HEK293 (cell line): ENCODE results near the gene CTF1.

Experiments
- CTCF ChIA-PET: fragments of 350-600 bp; formaldehyde crosslinking; extraction: SDS; loops from one replicate; lab custom pipeline; 2021; ENCODE audit warnings: antibody characterized with exemption; lab: Yijun Ruan, JAX
- POLR2A ChIA-PET: fragments of 300-600 bp; formaldehyde crosslinking; extraction: SDS; loops from one replicate; lab custom pipeline; 2020; ENCODE audit warnings: antibody characterized with exemption, inconsistent platforms; lab: Yijun Ruan, JAX
- H3K27ac ChIP-seq: fragments of 200-500 bp; sonication (Bioruptor generic); 2 replicates; pipeline ENCODE4 v1.5.1; 2014; ENCODE audit warnings: low read depth, low read length, control low read depth, inconsistent platforms; ENCODE audit errors: extremely low read depth
- H3K36me3 ChIP-seq, 2 experiments: fragments of 200-500 bp in 1 of 2; sonication (Bioruptor generic) in 1 of 2; 1 replicate in 1 of 2; 2 replicates in 1 of 2; pipeline ENCODE4 v1.5.1; 2014 to 2017; ENCODE audit warnings: inconsistent platforms in 2 of 2, low read length in 2 of 2; ENCODE audit not compliant: control insufficient read depth in 2 of 2, insufficient read depth in 1 of 2
- H3K4me1 ChIP-seq: fragments of 200-500 bp; sonication (Bioruptor generic); 2 replicates; pipeline ENCODE4 v1.5.1; 2014; ENCODE audit warnings: mild to moderate bottlenecking, low read length, inconsistent platforms; ENCODE audit not compliant: control insufficient read depth, insufficient read depth
- H3K4me3 ChIP-seq: 2 replicates; pipeline ENCODE4 v1.5.1; 2011; ENCODE audit warnings: low read depth, mild to moderate bottlenecking, control low read depth, low read length, moderate library complexity
- H3K9me3 ChIP-seq: fragments of 200-500 bp; sonication (Bioruptor generic); 2 replicates; pipeline ENCODE4 v1.5.1; 2014; ENCODE audit warnings: low read depth, low read length, inconsistent platforms; ENCODE audit not compliant: control insufficient read depth, insufficient read depth
- HOXA7 ChIP-seq: sonication (generic); formaldehyde crosslinking; IDR thresholded peaks from 2 replicates; pipeline ENCODE4 v1.8.1; 2022; ENCODE audit warnings: missing genetic modification reagents, borderline replicate concordance
- IKZF3 ChIP-seq: fragments of 450-650 bp; IDR thresholded peaks from 2 replicates; pipeline ENCODE4 v1.5.0; 2018; ENCODE audit warnings: missing biosample characterization, mild to moderate bottlenecking, missing genetic modification characterization, moderate library complexity
- KLF1 ChIP-seq: fragments of 450-650 bp; formaldehyde crosslinking; IDR thresholded peaks from 2 replicates; pipeline ENCODE4 v1.5.1; 2016; ENCODE audit warnings: missing biosample characterization, missing genetic modification characterization
- KLF16 ChIP-seq: fragments of 450-650 bp; formaldehyde crosslinking; IDR thresholded peaks from 2 replicates; pipeline ENCODE4 v1.5.1; 2017; ENCODE audit warnings: missing biosample characterization, missing genetic modification characterization
- PRDM10 ChIP-seq: fragments of 450-650 bp; formaldehyde crosslinking; IDR thresholded peaks from 2 replicates; pipeline ENCODE4 v1.5.1; 2016; ENCODE audit warnings: missing biosample characterization, missing genetic modification characterization
- REST ChIP-seq: fragments of 450-650 bp; formaldehyde crosslinking; IDR thresholded peaks from 2 replicates; pipeline ENCODE4 v1.5.1; 2016; ENCODE audit warnings: missing biosample characterization, missing genetic modification characterization
- SP2 ChIP-seq: fragments of 450-650 bp; formaldehyde crosslinking; IDR thresholded peaks from 2 replicates; pipeline ENCODE4 v1.5.1; 2016; ENCODE audit warnings: missing biosample characterization, missing genetic modification characterization
- ZBTB10 ChIP-seq: fragments of 450-650 bp; formaldehyde crosslinking; IDR thresholded peaks from 2 replicates; pipeline ENCODE4 v1.5.1; 2016; ENCODE audit warnings: missing biosample characterization, missing genetic modification characterization
- ZBTB20 ChIP-seq: fragments of 450-650 bp; formaldehyde crosslinking; IDR thresholded peaks from 2 replicates; pipeline ENCODE4 v1.5.1; 2016; ENCODE audit warnings: missing biosample characterization, missing genetic modification characterization
- ZBTB48 ChIP-seq: fragments of 450-650 bp; formaldehyde crosslinking; IDR thresholded peaks from 2 replicates; pipeline ENCODE4 v1.5.1; 2016; ENCODE audit warnings: missing biosample characterization, missing genetic modification characterization
- ZEB2 ChIP-seq: fragments of 450-650 bp; formaldehyde crosslinking; IDR thresholded peaks from 2 replicates; pipeline ENCODE4 v1.5.1; 2016; ENCODE audit warnings: missing biosample characterization, missing genetic modification characterization
- ZFP37 ChIP-seq: fragments of 450-650 bp; formaldehyde crosslinking; IDR thresholded peaks from 2 replicates; pipeline ENCODE4 v1.5.1; 2016; ENCODE audit warnings: missing biosample characterization, missing genetic modification characterization
- ZIC2 ChIP-seq: fragments of 450-650 bp; formaldehyde crosslinking; IDR thresholded peaks from 2 replicates; pipeline ENCODE4 v1.5.1; 2016; ENCODE audit warnings: missing biosample characterization, missing genetic modification characterization
- ZNF10 ChIP-seq: fragments of 450-650 bp; formaldehyde crosslinking; IDR thresholded peaks from 2 replicates; pipeline ENCODE4 v1.5.1; 2017; ENCODE audit warnings: missing biosample characterization, missing genetic modification characterization
- ZNF473 ChIP-seq: fragments of 450-650 bp; formaldehyde crosslinking; IDR thresholded peaks from 2 replicates; pipeline ENCODE4 v1.5.1; 2017; ENCODE audit warnings: missing biosample characterization, missing genetic modification characterization
- ZNF501 ChIP-seq: fragments of 450-650 bp; formaldehyde crosslinking; IDR thresholded peaks from 2 replicates; pipeline ENCODE4 v1.5.1; 2016; ENCODE audit warnings: missing biosample characterization, missing genetic modification characterization
- ZNF513 ChIP-seq: fragments of 450-650 bp; IDR thresholded peaks from 2 replicates; pipeline ENCODE4 v1.5.1; 2018; ENCODE audit warnings: missing biosample characterization, missing genetic modification characterization
- ZNF561 ChIP-seq: fragments of 450-650 bp; IDR thresholded peaks from 2 replicates; pipeline ENCODE4 v1.5.1; 2018; ENCODE audit warnings: missing biosample characterization, missing genetic modification characterization, borderline replicate concordance
- ZNF600 ChIP-seq: fragments of 450-650 bp; formaldehyde crosslinking; IDR thresholded peaks from 2 replicates; pipeline ENCODE4 v1.5.1; 2016; ENCODE audit warnings: missing biosample characterization, missing genetic modification characterization
- ZNF629 ChIP-seq: fragments of 450-650 bp; formaldehyde crosslinking; IDR thresholded peaks from 2 replicates; pipeline ENCODE4 v1.5.1; 2017; ENCODE audit warnings: missing biosample characterization, missing genetic modification characterization

The CTF1 gene

GRCh38 chr16:30948667-30949649 is 52.5 kb downstream of the CTF1 start, which contains the start of gene ORAI3:
Gene ORAI3, plus strand, starts transcription at chr16:30949068. Its CDS starts 222 bp downstream, at chr16:30949290.
- peak within 1 kb of the TSS; percentile 69 for H3K4me3 ChIP-seq
- H3K9me3 ChIP-seq: no peaks in the 10 kb centered on the region
- H3K36me3 ChIP-seq: peaks cover 11 to 27% of the 10 kb centered on the region in 2 experiments; a peak in 2 of 3 replicates
- POLR2A ChIA-PET: interaction anchor here (0.6 to 1.2 kb wide), 7 partner anchors 8 to 764 kb away, joined by 3 to 4 read pairs (median 3); partner anchors contain the start of genes KAT8, SETD1A and ZNF843
- peak within 1 kb of the TSS; percentile 45; the same call in 1 of the 2 replicates for H3K27ac ChIP-seq
- peaks cover 2% of the 10 kb centered on the region; the same call in 1 of the 2 replicates for H3K4me1 ChIP-seq
- CTCF ChIA-PET: interaction anchor here (0.6 to 1.5 kb wide), 5 partner anchors 8 to 511 kb away, joined by 3 to 6 read pairs (median 4); no protein-coding TSS in a partner anchor
- peak; percentile 90 for TF ChIP-seq ZNF600 (tag by site-specific recombination)
- 0 out of 2 replicates have a peak, but pooled peaks have one; percentile 13 for TF ChIP-seq KLF1 (tag by site-specific recombination)
- TF ChIP-seq HOXA7 (CRISPR knock-in tag): no peak
- TF ChIP-seq ZBTB48 (tag by site-specific recombination): peak; percentile 71; the same call in 1 of the 2 replicates
- peak; percentile 36; the same call in 1 of the 2 replicates for TF ChIP-seq KLF16
- TF ChIP-seq ZFP37 (tag by site-specific recombination): no peak
- peak; percentile 43; the same call in 1 of the 2 replicates for TF ChIP-seq ZEB2 (tag by site-specific recombination)
- TF ChIP-seq ZNF629 (tag by site-specific recombination): no peak
- peak; percentile 69 for TF ChIP-seq ZNF513 (tag by site-specific recombination)
- TF ChIP-seq PRDM10 (tag by site-specific recombination): peak; percentile 95
- TF ChIP-seq ZNF473 (tag by site-specific recombination): no peak
- peak; percentile 45 for TF ChIP-seq SP2 (tag by site-specific recombination)
- TF ChIP-seq ZNF10 (tag by site-specific recombination): 0 out of 2 replicates have a peak, but pooled peaks have one; percentile 33
- 0 out of 2 replicates have a peak, but pooled peaks have one; percentile 33 for TF ChIP-seq ZBTB10
- peak; percentile 95 for TF ChIP-seq ZBTB20
- TF ChIP-seq ZNF561: peak; percentile 76; the same call in 1 of the 2 replicates
- TF ChIP-seq ZNF501 (tag by site-specific recombination): 0 out of 2 replicates have a peak, but pooled peaks have one; percentile 29
- peak; percentile 72; the same call in 1 of the 2 replicates for TF ChIP-seq IKZF3
- peak; percentile 39 for TF ChIP-seq REST (tag by site-specific recombination)
- peak; percentile 99 for TF ChIP-seq ZIC2 (tag by site-specific recombination)
